Measurements from ENCODE around the gene RAB4A.

Gene RAB4A

GRCh38 chr1:229279242-229279641 is 8.3 kb downstream of the RAB4A start:
- H3K27ac ChIP-seq (ENCODE audit: low read depth, low read length) = no peak overlapping the region
- H3K9me3 ChIP-seq (ENCODE audit: insufficient read depth, low read length) = no peaks in the 10 kb centered on the region
- no peaks in the 10 kb centered on the region for H3K36me3 ChIP-seq (ENCODE audit: low read length)
- peaks cover 51% of the 10 kb centered on the region; the same call in 1 of the 2 replicates for H3K79me2 ChIP-seq (ENCODE audit: insufficient read depth, low read length)
- H3K4me2 ChIP-seq (ENCODE audit: low read depth, low read length, poor library complexity, severe bottlenecking) = no peak overlapping the region
- H3K9ac ChIP-seq (ENCODE audit: low read length) = no peak overlapping the region
- H3K27me3 ChIP-seq (ENCODE audit: low read length) = no peaks in the 10 kb centered on the region
- no peaks in the 10 kb centered on the region for H3K9me2 ChIP-seq (replicated peaks; ENCODE audit: insufficient read depth, low read length)
- no peak overlapping the region for H3K4me3 ChIP-seq (ENCODE audit: insufficient read depth, low read length, poor library complexity, severe bottlenecking)
- no peak for TF ChIP-seq CTCF (IDR thresholded peaks at IDR 0.05; ENCODE audit: insufficient read depth, low read length, poor library complexity, severe bottlenecking)
- H4K20me1 ChIP-seq (ENCODE audit: low read depth, low read length) = peaks cover 7% of the 10 kb centered on the region; the same call in 1 of the 2 replicates
- H2AFZ ChIP-seq (ENCODE audit: low read depth, low read length, severe bottlenecking) = no peak overlapping the region
- no peaks in the 10 kb centered on the region for H3F3A ChIP-seq (ENCODE audit: insufficient read depth)

GRCh38 chr1:229280037-229280828 is 9.3 kb downstream of the RAB4A start:
- H3K9ac ChIP-seq (ENCODE audit: low read length) = no peak overlapping the region
- H3K27me3 ChIP-seq (ENCODE audit: low read length) = no peaks in the 10 kb centered on the region
- H3K36me3 ChIP-seq (ENCODE audit: low read length) = no peaks in the 10 kb centered on the region
- TF ChIP-seq CTCF (IDR thresholded peaks at IDR 0.05; ENCODE audit: insufficient read depth, low read length, poor library complexity, severe bottlenecking) (no peak), EZH2phosphoT487 (conservative IDR thresholded peaks at IDR 0.05; ENCODE audit: low read length) (no peak)
- no peaks in the 10 kb centered on the region for H3F3A ChIP-seq (ENCODE audit: insufficient read depth)
- no peak overlapping the region for H3K4me2 ChIP-seq (ENCODE audit: low read depth, low read length, poor library complexity, severe bottlenecking)
- no peak overlapping the region for H2AFZ ChIP-seq (ENCODE audit: low read depth, low read length, severe bottlenecking)
- no peak overlapping the region for H3K27ac ChIP-seq (ENCODE audit: low read depth, low read length)
- no peaks in the 10 kb centered on the region for H3K9me3 ChIP-seq (ENCODE audit: insufficient read depth, low read length)
- peaks cover 7% of the 10 kb centered on the region; the same call in 1 of the 2 replicates for H4K20me1 ChIP-seq (ENCODE audit: low read depth, low read length)
- peaks cover 48% of the 10 kb centered on the region; the same call in 1 of the 2 replicates for H3K79me2 ChIP-seq (ENCODE audit: insufficient read depth, low read length)
- no peaks in the 10 kb centered on the region for H3K9me2 ChIP-seq (replicated peaks; ENCODE audit: insufficient read depth, low read length)
- no peak overlapping the region for H3K4me3 ChIP-seq (ENCODE audit: insufficient read depth, low read length, poor library complexity, severe bottlenecking)

- no peak overlapping the region for H3K9ac ChIP-seq (ENCODE audit: low read length)
- no peak overlapping the region for H3K27ac ChIP-seq (ENCODE audit: low read depth, low read length)
- no peaks in the 10 kb centered on the region for H3K27me3 ChIP-seq (ENCODE audit: low read length)
- no peaks in the 10 kb centered on the region for H3K9me3 ChIP-seq (ENCODE audit: insufficient read depth, low read length)
- H3K36me3 ChIP-seq (ENCODE audit: low read length) = no peaks in the 10 kb centered on the region
- H3K4me2 ChIP-seq (ENCODE audit: low read depth, low read length, poor library complexity, severe bottlenecking) = no peak overlapping the region
- H3K79me2 ChIP-seq (ENCODE audit: insufficient read depth, low read length) = peaks cover 44% of the 10 kb centered on the region; the same call in 1 of the 2 replicates
- no peak overlapping the region for H2AFZ ChIP-seq (ENCODE audit: low read depth, low read length, severe bottlenecking)
- TF ChIP-seq CTCF (IDR thresholded peaks at IDR 0.05; ENCODE audit: insufficient read depth, low read length, poor library complexity, severe bottlenecking) (no peak), EZH2phosphoT487 (conservative IDR thresholded peaks at IDR 0.05; ENCODE audit: low read length) (no peak)
- H3K4me3 ChIP-seq (ENCODE audit: insufficient read depth, low read length, poor library complexity, severe bottlenecking) = no peak overlapping the region
- no peaks in the 10 kb centered on the region for H3F3A ChIP-seq (ENCODE audit: insufficient read depth)
- no peaks in the 10 kb centered on the region for H3K9me2 ChIP-seq (replicated peaks; ENCODE audit: insufficient read depth, low read length)
- H4K20me1 ChIP-seq (ENCODE audit: low read depth, low read length) = peaks cover 7% of the 10 kb centered on the region; the same call in 1 of the 2 replicates
These were observed 10.0 kb downstream of the RAB4A start for GRCh38 chr1:229280921-229281320.

Measured in SU-DHL-6 (cell line).